HL-60 (cell line): Measurements from ENCODE around the gene SPNS3.

ENCODE experiments used
- DNase-seq, 2 experiments: peaks; one replicate each; pipeline ENCODE4 v3.0.0-alpha.2; 2010 to 2020; ENCODE audit warnings: low read depth in 1 of 2, low spot score in 1 of 2
- H3K27ac ChIP-seq: fragments of 250-450 bp; sonication (Bioruptor Pico); replicated peaks from 2 replicates; pipeline ENCODE4 v1.5.1; 2020; ENCODE audit warnings: mild to moderate bottlenecking, moderate library complexity
- H3K27me3 ChIP-seq: fragments of 250-450 bp; sonication (Bioruptor Pico); 2 replicates; pipeline ENCODE4 v1.5.1; 2021; ENCODE audit warnings: mild to moderate bottlenecking, moderate library complexity; ENCODE audit not compliant: insufficient read depth, poor library complexity, severe bottlenecking
- H3K4me3 ChIP-seq: replicated peaks from 2 replicates; pipeline ENCODE4 v1.5.1; 2011; ENCODE audit warnings: mild to moderate bottlenecking, control low read depth, low read length; ENCODE audit not compliant: insufficient read depth
- GABPA ChIP-seq: IDR thresholded peaks from 2 replicates; pipeline ENCODE4 v1.6.1; 2012; ENCODE audit warnings: low read depth
- POLR2AphosphoS5 ChIP-seq: IDR thresholded peaks from 2 replicates; pipeline ENCODE4 v1.6.1; 2012; ENCODE audit warnings: low read depth
- SPI1 ChIP-seq: IDR thresholded peaks from 2 replicates; pipeline ENCODE4 v1.6.1; 2012; ENCODE audit warnings: low read depth, mild to moderate bottlenecking, borderline replicate concordance
- TF ChIP-seq, protein P1 (sequence below): IDR thresholded peaks from one replicate; pipeline ENCODE4 v1.5.1; 2011; ENCODE audit warnings: low read length, control low read depth, inconsistent platforms; ENCODE audit not compliant: insufficient read depth
- TF ChIP-seq, protein P2 (sequence below): IDR thresholded peaks from 2 replicates; pipeline ENCODE4 v1.6.1; 2012; ENCODE audit warnings: low read depth; ENCODE audit not compliant: insufficient replicate concordance

The SPNS3 gene

DNA sequence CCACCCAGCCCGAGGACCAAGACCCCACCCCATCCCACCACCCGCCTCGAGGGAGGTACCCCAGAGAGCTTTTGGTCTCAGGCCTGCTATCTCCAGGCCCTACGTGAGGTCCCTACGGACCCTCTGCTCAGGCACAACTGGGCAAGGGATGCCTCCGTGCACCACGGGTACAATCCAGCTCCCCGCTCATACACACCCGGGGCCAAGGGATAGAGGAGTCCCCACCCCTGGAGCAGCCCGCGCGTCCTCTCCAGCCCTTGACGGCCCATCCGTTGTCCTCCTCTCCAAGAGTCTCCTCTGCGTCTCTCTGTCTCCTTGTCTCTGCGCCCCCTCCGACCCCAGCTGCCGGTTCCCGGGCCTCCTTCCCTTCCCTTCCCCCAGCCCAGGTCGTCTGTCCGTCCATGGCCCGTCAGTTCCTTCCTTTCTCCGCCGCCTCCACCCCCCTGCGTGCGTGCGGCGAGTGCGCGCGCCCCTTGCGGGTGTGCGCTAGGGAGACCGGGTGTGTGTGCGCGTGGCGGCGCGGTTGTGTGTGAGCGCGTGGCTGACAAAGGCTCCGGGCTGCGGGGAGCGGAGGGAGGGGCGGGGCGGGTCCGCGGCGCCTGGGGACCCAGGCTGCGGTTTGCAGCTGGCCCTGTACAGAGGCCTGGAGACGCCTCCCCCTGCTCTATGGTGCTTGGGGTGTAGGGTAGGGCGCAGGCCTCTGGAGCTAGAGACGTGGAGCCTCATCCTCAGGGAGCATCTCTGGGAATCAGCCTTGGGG is 65.9 kb downstream of the SPNS3 start:
- no peaks in the 10 kb centered on the region for H3K27me3 ChIP-seq
- DNase-seq, result peak; percentile 54 to 69
- TF ChIP-seq GABPA (no peak), POLR2AphosphoS5 (no peak), SPI1 (peak; percentile 44; the same call in 1 of the 2 replicates)
- TF ChIP-seq, protein P1, sequence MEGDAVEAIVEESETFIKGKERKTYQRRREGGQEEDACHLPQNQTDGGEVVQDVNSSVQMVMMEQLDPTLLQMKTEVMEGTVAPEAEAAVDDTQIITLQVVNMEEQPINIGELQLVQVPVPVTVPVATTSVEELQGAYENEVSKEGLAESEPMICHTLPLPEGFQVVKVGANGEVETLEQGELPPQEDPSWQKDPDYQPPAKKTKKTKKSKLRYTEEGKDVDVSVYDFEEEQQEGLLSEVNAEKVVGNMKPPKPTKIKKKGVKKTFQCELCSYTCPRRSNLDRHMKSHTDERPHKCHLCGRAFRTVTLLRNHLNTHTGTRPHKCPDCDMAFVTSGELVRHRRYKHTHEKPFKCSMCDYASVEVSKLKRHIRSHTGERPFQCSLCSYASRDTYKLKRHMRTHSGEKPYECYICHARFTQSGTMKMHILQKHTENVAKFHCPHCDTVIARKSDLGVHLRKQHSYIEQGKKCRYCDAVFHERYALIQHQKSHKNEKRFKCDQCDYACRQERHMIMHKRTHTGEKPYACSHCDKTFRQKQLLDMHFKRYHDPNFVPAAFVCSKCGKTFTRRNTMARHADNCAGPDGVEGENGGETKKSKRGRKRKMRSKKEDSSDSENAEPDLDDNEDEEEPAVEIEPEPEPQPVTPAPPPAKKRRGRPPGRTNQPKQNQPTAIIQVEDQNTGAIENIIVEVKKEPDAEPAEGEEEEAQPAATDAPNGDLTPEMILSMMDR, result no peak
- TF ChIP-seq, protein P2, sequence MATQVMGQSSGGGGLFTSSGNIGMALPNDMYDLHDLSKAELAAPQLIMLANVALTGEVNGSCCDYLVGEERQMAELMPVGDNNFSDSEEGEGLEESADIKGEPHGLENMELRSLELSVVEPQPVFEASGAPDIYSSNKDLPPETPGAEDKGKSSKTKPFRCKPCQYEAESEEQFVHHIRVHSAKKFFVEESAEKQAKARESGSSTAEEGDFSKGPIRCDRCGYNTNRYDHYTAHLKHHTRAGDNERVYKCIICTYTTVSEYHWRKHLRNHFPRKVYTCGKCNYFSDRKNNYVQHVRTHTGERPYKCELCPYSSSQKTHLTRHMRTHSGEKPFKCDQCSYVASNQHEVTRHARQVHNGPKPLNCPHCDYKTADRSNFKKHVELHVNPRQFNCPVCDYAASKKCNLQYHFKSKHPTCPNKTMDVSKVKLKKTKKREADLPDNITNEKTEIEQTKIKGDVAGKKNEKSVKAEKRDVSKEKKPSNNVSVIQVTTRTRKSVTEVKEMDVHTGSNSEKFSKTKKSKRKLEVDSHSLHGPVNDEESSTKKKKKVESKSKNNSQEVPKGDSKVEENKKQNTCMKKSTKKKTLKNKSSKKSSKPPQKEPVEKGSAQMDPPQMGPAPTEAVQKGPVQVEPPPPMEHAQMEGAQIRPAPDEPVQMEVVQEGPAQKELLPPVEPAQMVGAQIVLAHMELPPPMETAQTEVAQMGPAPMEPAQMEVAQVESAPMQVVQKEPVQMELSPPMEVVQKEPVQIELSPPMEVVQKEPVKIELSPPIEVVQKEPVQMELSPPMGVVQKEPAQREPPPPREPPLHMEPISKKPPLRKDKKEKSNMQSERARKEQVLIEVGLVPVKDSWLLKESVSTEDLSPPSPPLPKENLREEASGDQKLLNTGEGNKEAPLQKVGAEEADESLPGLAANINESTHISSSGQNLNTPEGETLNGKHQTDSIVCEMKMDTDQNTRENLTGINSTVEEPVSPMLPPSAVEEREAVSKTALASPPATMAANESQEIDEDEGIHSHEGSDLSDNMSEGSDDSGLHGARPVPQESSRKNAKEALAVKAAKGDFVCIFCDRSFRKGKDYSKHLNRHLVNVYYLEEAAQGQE, result no peak
- peak overlapping the region; percentile 77 for H3K27ac ChIP-seq
- peak overlapping the region; percentile 46 for H3K4me3 ChIP-seq

DNA sequence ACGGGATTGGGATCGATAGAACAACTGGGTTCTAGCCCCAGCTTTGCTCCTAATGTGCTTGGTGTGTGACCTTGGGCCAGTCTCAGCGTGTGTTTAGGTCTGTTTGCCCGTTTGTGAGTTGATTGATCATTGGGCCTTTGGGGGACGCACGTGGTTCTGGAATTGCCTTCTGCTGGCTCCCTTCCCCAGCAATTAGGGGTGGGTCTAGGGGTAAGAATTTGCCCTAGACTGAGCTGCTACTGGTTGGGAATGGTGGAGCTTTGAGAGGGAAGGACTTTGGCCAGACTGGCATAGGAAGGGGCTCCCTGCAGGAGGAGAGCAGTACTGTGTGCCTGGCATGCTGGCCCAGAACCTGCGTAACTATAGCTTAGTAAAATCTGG is 66.4 kb downstream of the SPNS3 start:
- no peak for DNase-seq
- no peak for TF ChIP-seq SPI1
- TF ChIP-seq GABPA, result no peak
- TF ChIP-seq, protein P1, result no peak
- TF ChIP-seq, protein P2, result no peak
- TF ChIP-seq POLR2AphosphoS5, result no peak
- H3K4me3 ChIP-seq, result peak overlapping the region; percentile 46
- peak overlapping the region; percentile 77 for H3K27ac ChIP-seq
- no peaks in the 10 kb centered on the region for H3K27me3 ChIP-seq

DNA sequence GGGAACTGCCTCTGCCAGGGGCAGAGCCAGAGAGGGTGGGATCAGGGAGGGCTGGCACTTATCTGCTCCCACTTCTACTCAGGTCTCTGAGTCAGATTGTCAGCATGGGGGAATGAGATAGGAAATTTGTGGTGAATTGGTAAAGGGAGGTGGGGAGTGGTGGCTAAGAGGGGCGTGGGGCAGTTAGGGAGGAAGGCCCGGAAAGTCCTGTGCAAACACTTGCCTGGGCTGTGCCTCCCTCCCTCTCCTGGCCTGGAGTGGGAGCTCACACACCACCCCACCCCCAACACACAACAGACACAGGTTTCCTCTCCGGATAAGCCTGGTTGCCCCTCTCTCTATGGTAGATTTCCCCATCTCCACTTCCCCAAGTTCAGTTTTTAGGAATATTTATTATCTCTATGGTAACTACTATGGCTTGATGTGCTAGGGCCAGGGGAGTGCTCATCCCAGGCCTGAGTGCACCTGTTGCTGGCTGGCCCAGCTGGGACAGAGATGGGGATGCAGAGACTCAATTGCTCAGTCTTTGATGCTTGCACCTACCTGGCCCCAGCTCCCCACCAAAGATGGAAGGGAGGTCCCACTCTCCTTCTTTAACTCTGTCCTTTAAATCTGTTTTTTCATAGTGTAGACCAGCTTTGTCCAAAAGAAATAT is 67.7 kb downstream of the SPNS3 start:
- Histone ChIP-seq H3K27ac (no peak overlapping the region), H3K27me3 (no peaks in the 10 kb centered on the region), H3K4me3 (no peak overlapping the region)
- TF ChIP-seq, protein P2, result no peak
- TF ChIP-seq, protein P1, result no peak
- TF ChIP-seq SPI1, result no peak
- no peak for TF ChIP-seq GABPA
- TF ChIP-seq POLR2AphosphoS5, result no peak
- peak in 1 of 2 experiments; percentile 9 for DNase-seq
